ENCODE measurements around the gene PIP4K2C.

Gene PIP4K2C

GRCh38 chr12:57621497-57622292 lies 30.7 kb downstream of the PIP4K2C start:
- DNase-seq (ENCODE audit: low read depth in 2 of 2), result peak in 1 of 2 donors; percentile 43

- DNase-seq (ENCODE audit: low read depth in 2 of 2), result no peak
These were observed 31.6 kb downstream of the PIP4K2C start for GRCh38 chr12:57622293-57623245.

GRCh38 chr12:57623385-57623784 lies 32.4 kb downstream of the PIP4K2C start:
- no peak for DNase-seq (ENCODE audit: low read depth in 2 of 2)

- DNase-seq (ENCODE audit: low read depth in 2 of 2), result no peak
These were observed 32.9 kb downstream of the PIP4K2C start for GRCh38 chr12:57623811-57624390.

GRCh38 chr12:57624441-57625220 lies 33.6 kb downstream of the PIP4K2C start:
- DNase-seq (ENCODE audit: low read depth in 2 of 2), result no peak

- no peak for DNase-seq (ENCODE audit: low read depth in 2 of 2)
These were observed 34.5 kb downstream of the PIP4K2C start for GRCh38 chr12:57625261-57626032.

- no peak for DNase-seq (ENCODE audit: low read depth in 2 of 2)
These were observed 35.3 kb downstream of the PIP4K2C start for GRCh38 chr12:57626111-57626920.

- DNase-seq (ENCODE audit: low read depth in 2 of 2), result no peak
These were observed 36.0 kb downstream of the PIP4K2C start for GRCh38 chr12:57626921-57627445.

GRCh38 chr12:57627501-57628279 lies 36.7 kb downstream of the PIP4K2C start:
- no peak for DNase-seq (ENCODE audit: low read depth in 2 of 2)

GRCh38 chr12:57628280-57629191 lies 37.5 kb downstream of the PIP4K2C start:
- no peak for DNase-seq (ENCODE audit: low read depth in 2 of 2)

GRCh38 chr12:57629897-57630471 lies 39.0 kb downstream of the PIP4K2C start:
- no peak for DNase-seq (ENCODE audit: low read depth in 2 of 2)

- DNase-seq (ENCODE audit: low read depth in 2 of 2), result no peak
These were observed 40.0 kb downstream of the PIP4K2C start for GRCh38 chr12:57630891-57631433.

- DNase-seq (ENCODE audit: low read depth in 2 of 2), result no peak
These were observed 40.6 kb downstream of the PIP4K2C start for GRCh38 chr12:57631566-57632072.

- no peak for DNase-seq (ENCODE audit: low read depth in 2 of 2)
These were observed 41.3 kb downstream of the PIP4K2C start for GRCh38 chr12:57632073-57632957.

- DNase-seq (ENCODE audit: low read depth in 2 of 2), result peak; percentile 31 to 33
These were observed 42.2 kb downstream of the PIP4K2C start, which contains the start of gene B4GALNT1 for GRCh38 chr12:57632958-57633840. Gene B4GALNT1, minus strand, starts transcription at chr12:57633201. Its CDS starts 1,069 bp downstream, at chr12:57632132.
